IMR-90 (cell line): ENCODE results near the gene RELL2. TPM values are rescaled to one million over a fixed set of nuclear protein-coding genes. Genes with fewer than 3 reads are reported as not detected.
A peak's percentile ranks its signal among the peaks of the same experiment; 100 is the strongest.

ENCODE experiments used
- ATAC-seq: fragments of 200-7000 bp; cut with Tn5 transposase; 2 replicates; pipeline ENCODE4 v1.9.1; 2020; ENCODE audit warnings: low read depth, mild to moderate bottlenecking, moderate library complexity
- BruUV-seq: library from RNA; stranded (reverse); fragments of 400-500 nt; replicated peaks from 2 replicates; lab custom pipeline; 2021; lab: Mats Ljungman, UMichigan
- CTCF ChIA-PET: fragments of 300-600 bp; formaldehyde crosslinking; extraction: SDS; loops from one replicate; lab custom pipeline; 2021; ENCODE audit warnings: antibody characterized with exemption; lab: Yijun Ruan, JAX
- POLR2A ChIA-PET: fragments of 300-600 bp; sonication (Branson Sonifier 250); formaldehyde crosslinking; loops from one replicate; lab custom pipeline; 2022; ENCODE audit warnings: antibody characterized with exemption; ENCODE audit not compliant: unreplicated experiment; lab: Charles Lee
- DNase-seq: peaks from one replicate; pipeline ENCODE4 v3.0.0; 2013
- H2AFZ ChIP-seq: replicated peaks from 2 replicates; pipeline ENCODE3; 2013; ENCODE audit warnings: low read length, mild to moderate bottlenecking; ENCODE audit not compliant: poor library complexity
- H2AK5ac ChIP-seq: 2 replicates; pipeline ENCODE4 v1.6.1; 2013; ENCODE audit warnings: low read depth, low read length, inconsistent platforms
- H2AK9ac ChIP-seq: replicated peaks from 2 replicates; pipeline ENCODE3; 2013; ENCODE audit warnings: mild to moderate bottlenecking, low read depth, low read length, moderate library complexity; ENCODE audit not compliant: poor library complexity
- H2BK120ac ChIP-seq: 2 replicates; pipeline ENCODE4 v1.6.1; 2013; ENCODE audit warnings: low read depth, low read length, inconsistent platforms
- H2BK15ac ChIP-seq: 3 replicates; pipeline ENCODE4 v1.6.1; 2013; ENCODE audit warnings: low read depth, low read length, inconsistent platforms
- H2BK20ac ChIP-seq: 2 replicates; pipeline ENCODE4 v1.6.1; 2013; ENCODE audit warnings: low read depth, mild to moderate bottlenecking, inconsistent platforms, low read length, moderate library complexity
- H2BK5ac ChIP-seq: 2 replicates; pipeline ENCODE4 v1.6.1; 2013; ENCODE audit warnings: mild to moderate bottlenecking, low read depth, low read length, inconsistent platforms; ENCODE audit not compliant: poor library complexity, severe bottlenecking
- H3K14ac ChIP-seq: replicated peaks from 2 replicates; pipeline ENCODE4 v1.6.1; 2013; ENCODE audit warnings: low read depth, low read length, inconsistent platforms
- H3K18ac ChIP-seq: 2 replicates; pipeline ENCODE4 v1.6.1; 2013; ENCODE audit warnings: low read depth, low read length, control low read depth
- H3K23ac ChIP-seq: 2 replicates; pipeline ENCODE4 v1.6.1; 2013; ENCODE audit warnings: low read depth, low read length, inconsistent platforms
- H3K27ac ChIP-seq: 2 replicates; pipeline ENCODE4 v1.5.1; 2013; ENCODE audit warnings: mild to moderate bottlenecking, control low read depth, low read length; ENCODE audit not compliant: insufficient read depth
- H3K27me3 ChIP-seq: 2 replicates; pipeline ENCODE4 v1.6.1; 2013; ENCODE audit warnings: low read length; ENCODE audit not compliant: control insufficient read depth, insufficient read depth
- H3K36me3 ChIP-seq: 2 replicates; pipeline ENCODE4 v1.6.1; 2013; ENCODE audit warnings: low read length, mixed read lengths; ENCODE audit not compliant: control insufficient read depth, insufficient read depth
- H3K4ac ChIP-seq: 2 replicates; pipeline ENCODE4 v1.6.1; 2013; ENCODE audit warnings: low read depth, low read length, inconsistent platforms
- H3K4me1 ChIP-seq: 2 replicates; pipeline ENCODE4 v1.6.1; 2013; ENCODE audit warnings: low read length, mixed read lengths; ENCODE audit not compliant: control insufficient read depth, insufficient read depth
- H3K4me2 ChIP-seq: 2 replicates; pipeline ENCODE4 v1.6.1; 2013; ENCODE audit warnings: low read depth, mild to moderate bottlenecking, control low read depth, low read length, moderate library complexity
- H3K4me3 ChIP-seq: 2 replicates; pipeline ENCODE4 v1.5.1; 2013; ENCODE audit warnings: low read depth, mild to moderate bottlenecking, control low read depth, low read length, moderate library complexity; ENCODE audit not compliant: insufficient read depth
- H3K56ac ChIP-seq: 2 replicates; pipeline ENCODE4 v1.6.1; 2013; ENCODE audit warnings: low read length, inconsistent platforms; ENCODE audit not compliant: insufficient read depth; ENCODE audit errors: extremely low read depth
- H3K79me1 ChIP-seq, 2 experiments: 2 replicates each; pipeline ENCODE4 v1.6.1; 2013; ENCODE audit warnings: low read length in 2 of 2, inconsistent platforms in 1 of 2, low read depth in 1 of 2
- H3K9ac ChIP-seq: 2 replicates; pipeline ENCODE4 v1.6.1; 2013; ENCODE audit warnings: low read depth, low read length, control low read depth
- H3K9me1 ChIP-seq: 2 replicates; pipeline ENCODE4 v1.6.1; 2013; ENCODE audit warnings: low read length, inconsistent platforms; ENCODE audit not compliant: insufficient read depth
- H3K9me3 ChIP-seq: 2 replicates; pipeline ENCODE4 v1.6.1; 2013; ENCODE audit warnings: low read length; ENCODE audit not compliant: control insufficient read depth, insufficient read depth
- H4K20me1 ChIP-seq: 2 replicates; pipeline ENCODE4 v1.6.1; 2013; ENCODE audit warnings: low read length, inconsistent platforms; ENCODE audit not compliant: insufficient read depth
- H4K5ac ChIP-seq: 2 replicates; pipeline ENCODE4 v1.6.1; 2013; ENCODE audit warnings: mild to moderate bottlenecking, low read depth, low read length, control low read depth
- H4K8ac ChIP-seq, 2 experiments: 2 replicates each; pipeline ENCODE4 v1.6.1; 2013; ENCODE audit warnings: low read depth in 2 of 2, low read length in 2 of 2, control low read depth in 1 of 2, inconsistent platforms in 1 of 2
- H4K91ac ChIP-seq: 2 replicates; pipeline ENCODE4 v1.6.1; 2013; ENCODE audit warnings: low read depth, low read length, inconsistent platforms; ENCODE audit not compliant: insufficient read depth
- BHLHE40 ChIP-seq: fragments of 150-350 bp; IDR thresholded peaks from 2 replicates; pipeline ENCODE4 v1.6.1; 2016; ENCODE audit warnings: mild to moderate bottlenecking, low read depth, low read length
- CHD1 ChIP-seq: IDR thresholded peaks from 2 replicates; pipeline ENCODE4 v1.6.1; 2012; ENCODE audit warnings: low read depth, low read length, improper control_type of control experiment
- FOS ChIP-seq: fragments of 150-350 bp; IDR thresholded peaks from 2 replicates; pipeline ENCODE4 v1.6.1; 2016; ENCODE audit warnings: low read depth, low read length
- MAZ ChIP-seq: IDR thresholded peaks from 2 replicates; pipeline ENCODE4 v1.6.1; 2012; ENCODE audit warnings: low read depth, mild to moderate bottlenecking, low read length, improper control_type of control experiment, moderate library complexity, borderline replicate concordance
- MXI1 ChIP-seq: IDR thresholded peaks from 2 replicates; pipeline ENCODE4 v1.6.1; 2012; ENCODE audit warnings: low read depth, mild to moderate bottlenecking, low read length, moderate library complexity, borderline replicate concordance
- RAD21 ChIP-seq: IDR thresholded peaks from 2 replicates; pipeline ENCODE4 v1.6.1; 2012; ENCODE audit warnings: low read length, improper control_type of control experiment
- RCOR1 ChIP-seq: IDR thresholded peaks from 2 replicates; pipeline ENCODE4 v1.6.1; 2012; ENCODE audit warnings: mild to moderate bottlenecking, low read length, improper control_type of control experiment; ENCODE audit not compliant: insufficient replicate concordance
- WGBS, 2 experiments: methylation state at CpG; one replicate each; pipeline versions ENCODE4 v1.1.5 to v1.1.7; 2013; ENCODE audit warnings: missing lambda C conversion rate in 2 of 2; ENCODE audit not compliant: insufficient read length in 1 of 2; ENCODE audit errors: extremely low coverage in 2 of 2; 5-methylcytosine and 5-hydroxymethylcytosine counted together
- dilution Hi-C: fragments of 300-500 bp; cut with HindIII; formaldehyde crosslinking; loops from one replicate; pipeline ENCODE4 v1.14.3; 2018; ENCODE audit warnings: low sequenced_read_pairs; ENCODE audit not compliant: unreplicated experiment
- in situ Hi-C: fragments of 300-500 bp; cut with MboI; formaldehyde crosslinking; loops from 3 replicates; pipeline ENCODE4 v1.14.3; 2019; ENCODE audit warnings: low sequenced_read_pairs, inconsistent platforms, mixed read lengths
- intact Hi-C: fragments of 100-400 bp; cut with micrococcal nuclease; formaldehyde crosslinking; loops from 2 replicates; pipeline ENCODE4 v1.10.0; 2022
- polyA plus RNA-seq, 3 experiments: library from polyadenylated mRNA; depleted of rRNA; stranded (reverse); fragments of >200 nt; gene quantifications; 2 replicates each; pipeline ENCODE4 v1.2.3, GENCODE V29; 2012; ENCODE audit warnings: low replicate concordance in 1 of 3
- total RNA-seq: library from RNA; depleted of rRNA; stranded (reverse); fragments of >200 nt; gene quantifications from 2 replicates; pipeline ENCODE4 v1.2.3, GENCODE V29; 2012
- TF ChIP-seq, protein P1 (sequence below): fragments of 150-350 bp; IDR thresholded peaks from 2 replicates; pipeline ENCODE4 v1.6.1; 2017; ENCODE audit warnings: mild to moderate bottlenecking, antibody characterized with exemption, low read length, low read depth
- TF ChIP-seq, protein P2 (sequence below): conservative IDR thresholded peaks from 2 replicates; pipeline ENCODE4 v1.5.1; 2012; ENCODE audit warnings: mild to moderate bottlenecking, low read depth, low read length, improper control_type of control experiment

The RELL2 gene
- total and polyA plus RNA-seq, 2 of the 4 experiments (the other 2 are of a cell fraction) = 2.2 to 7.6 TPM

DNA sequence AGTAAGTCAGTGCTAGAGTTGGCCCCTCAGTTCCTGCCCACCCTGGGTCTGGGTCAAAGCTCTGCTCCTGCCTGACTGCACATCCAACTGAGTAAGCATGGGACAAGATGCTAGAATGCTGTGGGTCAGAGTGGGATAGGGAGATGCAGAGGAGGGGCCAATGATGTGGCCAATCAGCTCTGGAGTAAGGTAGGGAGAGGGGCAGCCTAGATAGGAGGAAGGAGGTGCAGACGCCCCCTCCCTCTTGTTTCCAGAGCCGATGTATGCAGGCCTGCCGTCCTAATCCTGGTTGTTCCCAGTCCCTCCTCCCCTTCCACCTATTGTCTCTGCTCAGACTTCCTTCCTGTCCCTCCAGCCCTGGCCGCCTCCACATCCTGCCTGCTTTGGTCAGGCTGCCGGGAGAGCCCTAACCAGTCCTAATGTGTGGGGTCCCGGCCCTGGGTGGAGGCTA, 44.0 kb downstream of the RELL2 start:
- in situ Hi-C loops (loop anchor here (25.0 kb wide), 1 partner anchor 432 kb away; the partner anchor contains the start of gene NDFIP1), intact Hi-C loops (no loop called here), dilution Hi-C loops (no loop called here)
- H2BK120ac ChIP-seq = peak overlapping the region; percentile 94; the same call in 1 of the 2 replicates
- H4K5ac ChIP-seq = peak overlapping the region; percentile 91
- H2AFZ ChIP-seq = peak overlapping the region; percentile 85
- peak overlapping the region; percentile 99 for H2AK9ac ChIP-seq
- peak overlapping the region; percentile 56; the same call in 1 of the 2 replicates for H3K27ac ChIP-seq
- H2BK5ac ChIP-seq = peak overlapping the region; percentile 87
- H4K8ac ChIP-seq = peak overlapping the region; percentile 96 to 97
- no peak overlapping the region for H3K4me3 ChIP-seq
- peak overlapping the region; percentile 97 for H3K4ac ChIP-seq
- peak overlapping the region; percentile 86 for H3K56ac ChIP-seq
- no peaks in the 10 kb centered on the region for H3K27me3 ChIP-seq
- H3K36me3 ChIP-seq = peaks cover 5% of the 10 kb centered on the region
- no peaks in the 10 kb centered on the region for H3K9me3 ChIP-seq
- POLR2A ChIA-PET = no interaction called here
- ATAC-seq (peak; percentile 5; the same call in 1 of the 2 replicates), DNase-seq (peak; percentile 41)
- CTCF ChIA-PET = interaction anchor here (1.0 to 1.3 kb wide), 3 partner anchors 11 to 89 kb away, joined by 3 to 4 read pairs (median 3); no protein-coding TSS in a partner anchor
- peaks cover 18% of the 10 kb centered on the region for H3K4me1 ChIP-seq
- TF ChIP-seq, protein P1, sequence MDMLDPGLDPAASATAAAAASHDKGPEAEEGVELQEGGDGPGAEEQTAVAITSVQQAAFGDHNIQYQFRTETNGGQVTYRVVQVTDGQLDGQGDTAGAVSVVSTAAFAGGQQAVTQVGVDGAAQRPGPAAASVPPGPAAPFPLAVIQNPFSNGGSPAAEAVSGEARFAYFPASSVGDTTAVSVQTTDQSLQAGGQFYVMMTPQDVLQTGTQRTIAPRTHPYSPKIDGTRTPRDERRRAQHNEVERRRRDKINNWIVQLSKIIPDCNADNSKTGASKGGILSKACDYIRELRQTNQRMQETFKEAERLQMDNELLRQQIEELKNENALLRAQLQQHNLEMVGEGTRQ = no peak
- TF ChIP-seq CHD1 (no peak), MXI1 (no peak), BHLHE40 (no peak), RAD21 (no peak), MAZ (no peak), FOS (no peak), RCOR1 (no peak)
- TF ChIP-seq, protein P2, sequence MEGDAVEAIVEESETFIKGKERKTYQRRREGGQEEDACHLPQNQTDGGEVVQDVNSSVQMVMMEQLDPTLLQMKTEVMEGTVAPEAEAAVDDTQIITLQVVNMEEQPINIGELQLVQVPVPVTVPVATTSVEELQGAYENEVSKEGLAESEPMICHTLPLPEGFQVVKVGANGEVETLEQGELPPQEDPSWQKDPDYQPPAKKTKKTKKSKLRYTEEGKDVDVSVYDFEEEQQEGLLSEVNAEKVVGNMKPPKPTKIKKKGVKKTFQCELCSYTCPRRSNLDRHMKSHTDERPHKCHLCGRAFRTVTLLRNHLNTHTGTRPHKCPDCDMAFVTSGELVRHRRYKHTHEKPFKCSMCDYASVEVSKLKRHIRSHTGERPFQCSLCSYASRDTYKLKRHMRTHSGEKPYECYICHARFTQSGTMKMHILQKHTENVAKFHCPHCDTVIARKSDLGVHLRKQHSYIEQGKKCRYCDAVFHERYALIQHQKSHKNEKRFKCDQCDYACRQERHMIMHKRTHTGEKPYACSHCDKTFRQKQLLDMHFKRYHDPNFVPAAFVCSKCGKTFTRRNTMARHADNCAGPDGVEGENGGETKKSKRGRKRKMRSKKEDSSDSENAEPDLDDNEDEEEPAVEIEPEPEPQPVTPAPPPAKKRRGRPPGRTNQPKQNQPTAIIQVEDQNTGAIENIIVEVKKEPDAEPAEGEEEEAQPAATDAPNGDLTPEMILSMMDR = no peak
- no peaks in the 10 kb centered on the region for H4K20me1 ChIP-seq
- H2BK20ac ChIP-seq = peak overlapping the region; percentile 75
- H2AK5ac ChIP-seq = peak overlapping the region; percentile 95
- no CpG with 5 or more reads among the region's 6 CpGs for WGBS, 2 experiments
- H3K9me1 ChIP-seq = peaks cover 21% of the 10 kb centered on the region
- peaks cover 12 to 25% of the 10 kb centered on the region in 2 experiments for H3K79me1 ChIP-seq
- H4K91ac ChIP-seq = peak overlapping the region; percentile 80
- H3K4me2 ChIP-seq = peak overlapping the region; percentile 82
- H3K9ac ChIP-seq = peak overlapping the region; percentile 73
- BruUV-seq = no TSS peak
- peak overlapping the region; percentile 99 for H3K23ac ChIP-seq
- peak overlapping the region; percentile 100 for H3K14ac ChIP-seq
- H3K18ac ChIP-seq = peak overlapping the region; percentile 59; the same call in 1 of the 2 replicates
- peak overlapping the region; percentile 81; the same call in 2 of the 3 replicates for H2BK15ac ChIP-seq
